ENCODE measurements around the gene XIRP1. TPM values are rescaled to one million over a fixed set of nuclear protein-coding genes. Genes with fewer than 3 reads are reported as not detected.

Gene XIRP1
- total and polyA plus RNA-seq, 2 of the 13 experiments (the other 11 are each of a cell fraction or from before 2014, with no cell fraction given): not detected

DNA sequence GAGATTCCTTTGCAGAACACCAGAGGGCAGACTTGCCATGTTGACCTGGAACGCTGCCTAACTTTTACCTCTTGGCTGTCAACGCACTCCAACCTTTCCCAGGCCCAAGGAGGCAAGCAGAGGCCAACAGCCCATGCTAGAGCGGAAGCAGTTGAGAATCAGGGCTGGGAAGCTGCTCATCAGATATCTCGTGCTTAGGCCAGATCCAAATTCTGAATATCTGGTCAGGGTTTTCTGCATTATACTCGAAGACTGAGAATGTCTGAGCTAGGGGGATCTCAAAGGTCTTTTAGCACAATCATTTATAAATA, 2.5 kb downstream of the XIRP1 start (continued):
- TF ChIP-seq ZBTB21 (CRISPR knock-in tag; IDR thresholded peaks at IDR 0.05) (no peak), MAX (IDR thresholded peaks at IDR 0.05) (no peak), FOXA1 (IDR thresholded peaks at IDR 0.05) (no peak), FOXA1 (CRISPR knock-in tag; IDR thresholded peaks at IDR 0.05) (peak; percentile 85), TCF12 (IDR thresholded peaks at IDR 0.05) (no peak), TCF12 (CRISPR knock-in tag; IDR thresholded peaks at IDR 0.05) (no peak), ZNF326 (CRISPR knock-in tag; IDR thresholded peaks at IDR 0.05; ENCODE audit: borderline replicate concordance) (no peak), FOXP1 (IDR thresholded peaks at IDR 0.05) (no peak), FOXP1 (CRISPR knock-in tag; IDR thresholded peaks at IDR 0.05) (no peak), ZFX (CRISPR knock-in tag; IDR thresholded peaks at IDR 0.05; ENCODE audit: low read depth) (peak; percentile 29; the same call in 1 of the 2 replicates), ZNF343 (CRISPR knock-in tag; IDR thresholded peaks at IDR 0.05) (no peak), MAFG (CRISPR knock-in tag; IDR thresholded peaks at IDR 0.05) (no peak), NBN (conservative IDR thresholded peaks at IDR 0.05) (no peak), KAT8 (CRISPR knock-in tag; IDR thresholded peaks at IDR 0.05) (no peak), ZNF264 (CRISPR knock-in tag; IDR thresholded peaks at IDR 0.05) (no peak), LCORL (IDR thresholded peaks at IDR 0.05) (no peak), LCORL (CRISPR knock-in tag; IDR thresholded peaks at IDR 0.05) (no peak), ZNF543 (CRISPR knock-in tag; IDR thresholded peaks at IDR 0.05) (no peak), SALL1 (CRISPR knock-in tag; IDR thresholded peaks at IDR 0.05) (peak; percentile 34; the same call in 1 of the 2 replicates), NFRKB (IDR thresholded peaks at IDR 0.05) (no peak), ZNF350 (CRISPR knock-in tag; IDR thresholded peaks at IDR 0.05; ENCODE audit: borderline replicate concordance, low read depth) (no peak), PHF21A (CRISPR knock-in tag; IDR thresholded peaks at IDR 0.05) (no peak), GTF2F1 (IDR thresholded peaks at IDR 0.05; ENCODE audit: low read length) (no peak), ZNF616 (CRISPR knock-in tag; IDR thresholded peaks at IDR 0.05; ENCODE audit: low read depth) (no peak), TCF7 (IDR thresholded peaks at IDR 0.05; ENCODE audit: low read depth) (no peak), KAT2B (IDR thresholded peaks at IDR 0.05; ENCODE audit: borderline replicate concordance, low read depth, low read length) (no peak), RBM22 (optimal IDR thresholded peaks at IDR 0.05; ENCODE audit: low read length) (no peak)
- TF ChIP-seq, protein P1, sequence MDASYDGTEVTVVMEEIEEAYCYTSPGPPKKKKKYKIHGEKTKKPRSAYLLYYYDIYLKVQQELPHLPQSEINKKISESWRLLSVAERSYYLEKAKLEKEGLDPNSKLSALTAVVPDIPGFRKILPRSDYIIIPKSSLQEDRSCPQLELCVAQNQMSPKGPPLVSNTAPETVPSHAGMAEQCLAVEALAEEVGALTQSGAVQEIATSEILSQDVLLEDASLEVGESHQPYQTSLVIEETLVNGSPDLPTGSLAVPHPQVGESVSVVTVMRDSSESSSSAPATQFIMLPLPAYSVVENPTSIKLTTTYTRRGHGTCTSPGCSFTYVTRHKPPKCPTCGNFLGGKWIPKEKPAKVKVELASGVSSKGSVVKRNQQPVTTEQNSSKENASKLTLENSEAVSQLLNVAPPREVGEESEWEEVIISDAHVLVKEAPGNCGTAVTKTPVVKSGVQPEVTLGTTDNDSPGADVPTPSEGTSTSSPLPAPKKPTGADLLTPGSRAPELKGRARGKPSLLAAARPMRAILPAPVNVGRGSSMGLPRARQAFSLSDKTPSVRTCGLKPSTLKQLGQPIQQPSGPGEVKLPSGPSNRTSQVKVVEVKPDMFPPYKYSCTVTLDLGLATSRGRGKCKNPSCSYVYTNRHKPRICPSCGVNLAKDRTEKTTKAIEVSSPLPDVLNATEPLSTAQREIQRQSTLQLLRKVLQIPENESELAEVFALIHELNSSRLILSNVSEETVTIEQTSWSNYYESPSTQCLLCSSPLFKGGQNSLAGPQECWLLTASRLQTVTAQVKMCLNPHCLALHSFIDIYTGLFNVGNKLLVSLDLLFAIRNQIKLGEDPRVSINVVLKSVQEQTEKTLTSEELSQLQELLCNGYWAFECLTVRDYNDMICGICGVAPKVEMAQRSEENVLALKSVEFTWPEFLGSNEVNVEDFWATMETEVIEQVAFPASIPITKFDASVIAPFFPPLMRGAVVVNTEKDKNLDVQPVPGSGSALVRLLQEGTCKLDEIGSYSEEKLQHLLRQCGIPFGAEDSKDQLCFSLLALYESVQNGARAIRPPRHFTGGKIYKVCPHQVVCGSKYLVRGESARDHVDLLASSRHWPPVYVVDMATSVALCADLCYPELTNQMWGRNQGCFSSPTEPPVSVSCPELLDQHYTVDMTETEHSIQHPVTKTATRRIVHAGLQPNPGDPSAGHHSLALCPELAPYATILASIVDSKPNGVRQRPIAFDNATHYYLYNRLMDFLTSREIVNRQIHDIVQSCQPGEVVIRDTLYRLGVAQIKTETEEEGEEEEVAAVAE (CRISPR knock-in tag; IDR thresholded peaks at IDR 0.05; ENCODE audit: borderline replicate concordance): no peak
- TF ChIP-seq, protein P2, sequence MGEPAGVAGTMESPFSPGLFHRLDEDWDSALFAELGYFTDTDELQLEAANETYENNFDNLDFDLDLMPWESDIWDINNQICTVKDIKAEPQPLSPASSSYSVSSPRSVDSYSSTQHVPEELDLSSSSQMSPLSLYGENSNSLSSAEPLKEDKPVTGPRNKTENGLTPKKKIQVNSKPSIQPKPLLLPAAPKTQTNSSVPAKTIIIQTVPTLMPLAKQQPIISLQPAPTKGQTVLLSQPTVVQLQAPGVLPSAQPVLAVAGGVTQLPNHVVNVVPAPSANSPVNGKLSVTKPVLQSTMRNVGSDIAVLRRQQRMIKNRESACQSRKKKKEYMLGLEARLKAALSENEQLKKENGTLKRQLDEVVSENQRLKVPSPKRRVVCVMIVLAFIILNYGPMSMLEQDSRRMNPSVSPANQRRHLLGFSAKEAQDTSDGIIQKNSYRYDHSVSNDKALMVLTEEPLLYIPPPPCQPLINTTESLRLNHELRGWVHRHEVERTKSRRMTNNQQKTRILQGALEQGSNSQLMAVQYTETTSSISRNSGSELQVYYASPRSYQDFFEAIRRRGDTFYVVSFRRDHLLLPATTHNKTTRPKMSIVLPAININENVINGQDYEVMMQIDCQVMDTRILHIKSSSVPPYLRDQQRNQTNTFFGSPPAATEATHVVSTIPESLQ (CRISPR knock-in tag; conservative IDR thresholded peaks at IDR 0.05): no peak
